Astrocyte (in vitro differentiated cells and primary cell): ENCODE data around the gene CCDC12.

ENCODE experiments used
- CTCF ChIP-seq: IDR thresholded peaks from 2 replicates; pipeline ENCODE4 v1.5.1; 2011; ENCODE audit warnings: low read depth, mild to moderate bottlenecking, inconsistent platforms, low read length, moderate library complexity; ENCODE audit not compliant: insufficient read depth
- EZH2 ChIP-seq: IDR thresholded peaks from 2 replicates; pipeline ENCODE4 v1.6.1; 2012; ENCODE audit warnings: mild to moderate bottlenecking, low read length, inconsistent platforms; ENCODE audit not compliant: insufficient read depth

GRCh38 chr3:46993292-46993691 lies 16.7 kb upstream of the CCDC12 start:
- TF ChIP-seq CTCF (no peak), EZH2 (no peak)
